IMR-90 (cell line): ENCODE data around the gene PCYT2. TPM values are rescaled to one million over a fixed set of nuclear protein-coding genes. Genes with fewer than 3 reads are reported as not detected.
"Not testable (repeated sequence)": the region's sequence is repeated elsewhere in the genome, so short reads cannot be mapped to it uniquely, and the experiment has no call there.

ENCODE experiments used
- ATAC-seq: fragments of 200-7000 bp; cut with Tn5 transposase; 2 replicates; pipeline ENCODE4 v1.9.1; 2020; ENCODE audit warnings: low read depth, mild to moderate bottlenecking, moderate library complexity
- BruUV-seq: library from RNA; stranded (reverse); fragments of 400-500 nt; replicated peaks from 2 replicates; lab custom pipeline; 2021; lab: Mats Ljungman, UMichigan
- CTCF ChIA-PET: fragments of 300-600 bp; formaldehyde crosslinking; extraction: SDS; loops from one replicate; lab custom pipeline; 2021; ENCODE audit warnings: antibody characterized with exemption; lab: Yijun Ruan, JAX
- POLR2A ChIA-PET: fragments of 300-600 bp; sonication (Branson Sonifier 250); formaldehyde crosslinking; loops from one replicate; lab custom pipeline; 2022; ENCODE audit warnings: antibody characterized with exemption; ENCODE audit not compliant: unreplicated experiment; lab: Charles Lee
- DNase-seq: peaks from one replicate; pipeline ENCODE4 v3.0.0; 2013
- H2AFZ ChIP-seq: replicated peaks from 2 replicates; pipeline ENCODE3; 2013; ENCODE audit warnings: low read length, mild to moderate bottlenecking; ENCODE audit not compliant: poor library complexity
- H2AK5ac ChIP-seq: 2 replicates; pipeline ENCODE4 v1.6.1; 2013; ENCODE audit warnings: low read depth, low read length, inconsistent platforms
- H2AK9ac ChIP-seq: replicated peaks from 2 replicates; pipeline ENCODE3; 2013; ENCODE audit warnings: mild to moderate bottlenecking, low read depth, low read length, moderate library complexity; ENCODE audit not compliant: poor library complexity
- H2BK120ac ChIP-seq: 2 replicates; pipeline ENCODE4 v1.6.1; 2013; ENCODE audit warnings: low read depth, low read length, inconsistent platforms
- H2BK15ac ChIP-seq: 3 replicates; pipeline ENCODE4 v1.6.1; 2013; ENCODE audit warnings: low read depth, low read length, inconsistent platforms
- H2BK20ac ChIP-seq: 2 replicates; pipeline ENCODE4 v1.6.1; 2013; ENCODE audit warnings: low read depth, mild to moderate bottlenecking, inconsistent platforms, low read length, moderate library complexity
- H2BK5ac ChIP-seq: 2 replicates; pipeline ENCODE4 v1.6.1; 2013; ENCODE audit warnings: mild to moderate bottlenecking, low read depth, low read length, inconsistent platforms; ENCODE audit not compliant: poor library complexity, severe bottlenecking
- H3K14ac ChIP-seq: replicated peaks from 2 replicates; pipeline ENCODE4 v1.6.1; 2013; ENCODE audit warnings: low read depth, low read length, inconsistent platforms
- H3K18ac ChIP-seq: 2 replicates; pipeline ENCODE4 v1.6.1; 2013; ENCODE audit warnings: low read depth, low read length, control low read depth
- H3K23ac ChIP-seq: 2 replicates; pipeline ENCODE4 v1.6.1; 2013; ENCODE audit warnings: low read depth, low read length, inconsistent platforms
- H3K27ac ChIP-seq: 2 replicates; pipeline ENCODE4 v1.5.1; 2013; ENCODE audit warnings: mild to moderate bottlenecking, control low read depth, low read length; ENCODE audit not compliant: insufficient read depth
- H3K27me3 ChIP-seq: 2 replicates; pipeline ENCODE4 v1.6.1; 2013; ENCODE audit warnings: low read length; ENCODE audit not compliant: control insufficient read depth, insufficient read depth
- H3K36me3 ChIP-seq: 2 replicates; pipeline ENCODE4 v1.6.1; 2013; ENCODE audit warnings: low read length, mixed read lengths; ENCODE audit not compliant: control insufficient read depth, insufficient read depth
- H3K4ac ChIP-seq: 2 replicates; pipeline ENCODE4 v1.6.1; 2013; ENCODE audit warnings: low read depth, low read length, inconsistent platforms
- H3K4me1 ChIP-seq: 2 replicates; pipeline ENCODE4 v1.6.1; 2013; ENCODE audit warnings: low read length, mixed read lengths; ENCODE audit not compliant: control insufficient read depth, insufficient read depth
- H3K4me2 ChIP-seq: 2 replicates; pipeline ENCODE4 v1.6.1; 2013; ENCODE audit warnings: low read depth, mild to moderate bottlenecking, control low read depth, low read length, moderate library complexity
- H3K4me3 ChIP-seq: 2 replicates; pipeline ENCODE4 v1.5.1; 2013; ENCODE audit warnings: low read depth, mild to moderate bottlenecking, control low read depth, low read length, moderate library complexity; ENCODE audit not compliant: insufficient read depth
- H3K56ac ChIP-seq: 2 replicates; pipeline ENCODE4 v1.6.1; 2013; ENCODE audit warnings: low read length, inconsistent platforms; ENCODE audit not compliant: insufficient read depth; ENCODE audit errors: extremely low read depth
- H3K79me1 ChIP-seq, 2 experiments: 2 replicates each; pipeline ENCODE4 v1.6.1; 2013; ENCODE audit warnings: low read length in 2 of 2, inconsistent platforms in 1 of 2, low read depth in 1 of 2
- H3K9ac ChIP-seq: 2 replicates; pipeline ENCODE4 v1.6.1; 2013; ENCODE audit warnings: low read depth, low read length, control low read depth
- H3K9me1 ChIP-seq: 2 replicates; pipeline ENCODE4 v1.6.1; 2013; ENCODE audit warnings: low read length, inconsistent platforms; ENCODE audit not compliant: insufficient read depth
- H3K9me3 ChIP-seq: 2 replicates; pipeline ENCODE4 v1.6.1; 2013; ENCODE audit warnings: low read length; ENCODE audit not compliant: control insufficient read depth, insufficient read depth
- H4K20me1 ChIP-seq: 2 replicates; pipeline ENCODE4 v1.6.1; 2013; ENCODE audit warnings: low read length, inconsistent platforms; ENCODE audit not compliant: insufficient read depth
- H4K5ac ChIP-seq: 2 replicates; pipeline ENCODE4 v1.6.1; 2013; ENCODE audit warnings: mild to moderate bottlenecking, low read depth, low read length, control low read depth
- H4K8ac ChIP-seq, 2 experiments: 2 replicates each; pipeline ENCODE4 v1.6.1; 2013; ENCODE audit warnings: low read depth in 2 of 2, low read length in 2 of 2, control low read depth in 1 of 2, inconsistent platforms in 1 of 2
- H4K91ac ChIP-seq: 2 replicates; pipeline ENCODE4 v1.6.1; 2013; ENCODE audit warnings: low read depth, low read length, inconsistent platforms; ENCODE audit not compliant: insufficient read depth
- WGBS, 2 experiments: methylation state at CpG; one replicate each; pipeline versions ENCODE4 v1.1.5 to v1.1.7; 2013; ENCODE audit warnings: missing lambda C conversion rate in 2 of 2; ENCODE audit not compliant: insufficient read length in 1 of 2; ENCODE audit errors: extremely low coverage in 2 of 2; 5-methylcytosine and 5-hydroxymethylcytosine counted together
- dilution Hi-C: fragments of 300-500 bp; cut with HindIII; formaldehyde crosslinking; loops from one replicate; pipeline ENCODE4 v1.14.3; 2018; ENCODE audit warnings: low sequenced_read_pairs; ENCODE audit not compliant: unreplicated experiment
- in situ Hi-C: fragments of 300-500 bp; cut with MboI; formaldehyde crosslinking; loops from 3 replicates; pipeline ENCODE4 v1.14.3; 2019; ENCODE audit warnings: low sequenced_read_pairs, inconsistent platforms, mixed read lengths
- intact Hi-C: fragments of 100-400 bp; cut with micrococcal nuclease; formaldehyde crosslinking; loops from 2 replicates; pipeline ENCODE4 v1.10.0; 2022
- polyA plus RNA-seq, 3 experiments: library from polyadenylated mRNA; depleted of rRNA; stranded (reverse); fragments of >200 nt; gene quantifications; 2 replicates each; pipeline ENCODE4 v1.2.3, GENCODE V29; 2012; ENCODE audit warnings: low replicate concordance in 1 of 3
- total RNA-seq: library from RNA; depleted of rRNA; stranded (reverse); fragments of >200 nt; gene quantifications from 2 replicates; pipeline ENCODE4 v1.2.3, GENCODE V29; 2012

The PCYT2 gene
- total and polyA plus RNA-seq, 2 of the 4 experiments (the other 2 are of a cell fraction) = 37.3 to 38.5 TPM

DNA sequence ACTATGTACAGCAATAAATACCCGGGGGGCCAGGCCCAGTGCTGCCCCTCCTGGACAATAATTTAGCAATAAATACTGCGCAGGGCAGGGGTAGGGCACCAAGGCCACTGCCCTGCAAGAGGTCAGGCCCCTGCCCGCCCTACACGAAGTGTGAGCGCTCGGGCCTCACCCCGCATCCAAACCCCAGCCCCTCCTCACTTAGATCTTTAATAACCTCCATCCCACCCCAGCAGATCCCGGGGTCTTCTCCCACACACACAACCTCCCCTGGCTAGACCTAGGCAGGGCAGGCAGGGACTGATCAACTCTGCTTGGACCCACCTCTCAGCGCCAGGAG, 7.1 kb upstream of the PCYT2 start:
- H2AK9ac ChIP-seq, H3K27ac ChIP-seq, H3K4me3 ChIP-seq, H2BK5ac ChIP-seq, H3K27me3 ChIP-seq, H2BK15ac ChIP-seq, H4K8ac ChIP-seq, H2BK120ac ChIP-seq, POLR2A ChIA-PET, H4K5ac ChIP-seq, dilution Hi-C loops, H3K56ac ChIP-seq, H3K9me3 ChIP-seq, H2AK5ac ChIP-seq, H2AFZ ChIP-seq, CTCF ChIA-PET, DNase-seq, BruUV-seq, H3K4ac ChIP-seq, H3K18ac ChIP-seq, in situ Hi-C loops, intact Hi-C loops, H3K23ac ChIP-seq, H3K14ac ChIP-seq, H2BK20ac ChIP-seq, H4K91ac ChIP-seq, H3K9ac ChIP-seq: not testable (repeated sequence)
- H3K4me1 ChIP-seq = peaks cover 20% of the 10 kb centered on the region
- peak; percentile 5 for ATAC-seq
- peak overlapping the region; percentile 77 for H3K4me2 ChIP-seq
- peaks cover 74% of the 10 kb centered on the region for H4K20me1 ChIP-seq
- H3K36me3 ChIP-seq = peaks cover 60% of the 10 kb centered on the region
- peaks cover 18 to 82% of the 10 kb centered on the region in 2 experiments for H3K79me1 ChIP-seq
- WGBS, 2 experiments = 0% methylated on average over 4 of the region's 9 CpGs; no CpG with 5 or more reads in 1 of the 2 experiments
- peaks cover 21% of the 10 kb centered on the region for H3K9me1 ChIP-seq
